CD4-positive, alpha-beta T cell treated with Interleukin-21 for 1 hour (primary cell): Measurements from ENCODE around the gene PIP5K1C.
A peak's percentile ranks its signal among the peaks of the same experiment; 100 is the strongest.
"Not testable (repeated sequence)": the region's sequence is repeated elsewhere in the genome, so short reads cannot be mapped to it uniquely, and the experiment has no call there.

Experiments used
- DNase-seq: peaks from one replicate; pipeline ENCODE4 v3.0.0-alpha.2; 2020

The PIP5K1C gene

DNA sequence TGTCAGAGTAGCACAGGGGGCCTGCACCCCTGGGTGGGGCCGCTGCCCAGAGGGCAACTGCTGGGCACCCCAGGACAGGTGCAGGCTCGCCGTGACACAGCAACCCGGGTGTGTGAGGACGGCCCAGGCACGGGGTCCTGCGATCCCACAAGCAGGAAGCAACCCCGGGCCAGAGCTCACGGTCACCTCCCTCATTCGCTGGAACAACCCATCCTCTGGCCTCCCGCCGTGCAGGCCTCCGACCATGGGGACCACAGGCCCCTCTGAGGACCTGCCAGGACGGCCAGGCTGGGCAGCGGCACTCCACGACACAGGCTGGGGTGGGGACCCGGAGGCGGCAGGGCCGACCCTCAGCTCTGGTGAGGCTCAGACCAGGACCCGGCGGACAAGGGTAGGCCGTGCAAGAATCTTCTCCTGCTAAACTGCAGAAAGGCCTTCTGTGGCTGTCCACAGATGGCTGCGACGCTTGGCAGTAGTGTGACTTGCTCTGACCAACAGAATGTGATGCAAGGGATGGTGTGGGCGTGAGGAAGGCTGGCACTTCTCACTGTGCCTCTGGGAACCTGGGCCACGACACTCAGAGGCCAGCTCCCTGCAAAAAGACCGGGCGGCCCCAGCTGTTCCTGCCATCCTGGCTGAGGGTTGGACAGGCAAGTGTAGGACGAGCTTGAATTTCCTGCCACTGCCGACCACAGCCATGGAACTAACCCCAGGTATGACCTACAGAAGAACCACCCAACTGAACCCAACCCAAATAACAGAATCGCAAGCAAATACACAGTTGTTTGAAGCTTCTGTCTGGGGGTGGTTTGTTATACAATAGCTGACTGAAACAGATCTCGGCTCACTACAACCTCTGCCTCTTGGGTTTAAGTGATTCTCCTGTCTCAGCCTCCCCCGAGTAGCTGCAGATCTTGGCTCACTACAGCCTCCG is 26.5 kb downstream of the PIP5K1C start:
- DNase-seq = no peak

DNA sequence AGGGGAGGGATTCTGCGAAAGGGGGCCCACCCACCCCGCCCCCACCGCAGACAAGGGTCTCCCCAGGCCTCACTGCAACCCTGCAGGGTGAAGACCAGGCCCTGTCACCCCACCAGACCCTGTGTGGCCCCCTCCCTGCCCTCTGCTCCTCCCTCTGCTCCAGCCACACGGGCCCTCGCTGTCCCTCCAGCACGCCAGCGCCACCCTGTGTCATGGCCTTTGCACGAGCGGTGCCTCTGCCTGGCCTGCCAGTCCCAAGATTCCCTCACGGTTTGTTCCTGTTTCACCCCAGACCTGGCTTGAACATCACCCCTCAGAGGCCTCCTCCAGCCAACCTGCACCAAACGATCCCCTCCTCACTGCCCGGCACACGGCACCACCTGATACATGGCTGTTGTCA is 27.3 kb downstream of the PIP5K1C start:
- DNase-seq = no peak

DNA sequence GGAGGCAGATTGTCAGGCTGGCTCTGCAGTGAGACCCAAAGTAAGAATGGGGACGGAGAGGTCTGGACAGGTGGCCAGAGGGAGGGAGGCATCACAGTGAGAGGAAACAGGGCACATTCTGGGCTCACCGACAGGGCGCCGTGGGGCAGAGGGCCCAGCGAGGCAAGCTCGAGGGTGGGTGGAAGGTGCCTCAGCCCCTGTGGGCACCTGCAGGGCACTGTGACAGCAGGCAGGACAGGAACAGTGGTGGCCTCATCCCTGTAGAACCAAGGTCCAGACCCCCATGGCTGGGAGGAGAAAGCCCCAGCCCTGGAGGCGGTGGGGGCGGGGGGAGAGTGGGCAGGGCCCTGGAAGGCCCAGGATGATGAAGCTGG is 27.7 kb downstream of the PIP5K1C start:
- DNase-seq = no peak

DNA sequence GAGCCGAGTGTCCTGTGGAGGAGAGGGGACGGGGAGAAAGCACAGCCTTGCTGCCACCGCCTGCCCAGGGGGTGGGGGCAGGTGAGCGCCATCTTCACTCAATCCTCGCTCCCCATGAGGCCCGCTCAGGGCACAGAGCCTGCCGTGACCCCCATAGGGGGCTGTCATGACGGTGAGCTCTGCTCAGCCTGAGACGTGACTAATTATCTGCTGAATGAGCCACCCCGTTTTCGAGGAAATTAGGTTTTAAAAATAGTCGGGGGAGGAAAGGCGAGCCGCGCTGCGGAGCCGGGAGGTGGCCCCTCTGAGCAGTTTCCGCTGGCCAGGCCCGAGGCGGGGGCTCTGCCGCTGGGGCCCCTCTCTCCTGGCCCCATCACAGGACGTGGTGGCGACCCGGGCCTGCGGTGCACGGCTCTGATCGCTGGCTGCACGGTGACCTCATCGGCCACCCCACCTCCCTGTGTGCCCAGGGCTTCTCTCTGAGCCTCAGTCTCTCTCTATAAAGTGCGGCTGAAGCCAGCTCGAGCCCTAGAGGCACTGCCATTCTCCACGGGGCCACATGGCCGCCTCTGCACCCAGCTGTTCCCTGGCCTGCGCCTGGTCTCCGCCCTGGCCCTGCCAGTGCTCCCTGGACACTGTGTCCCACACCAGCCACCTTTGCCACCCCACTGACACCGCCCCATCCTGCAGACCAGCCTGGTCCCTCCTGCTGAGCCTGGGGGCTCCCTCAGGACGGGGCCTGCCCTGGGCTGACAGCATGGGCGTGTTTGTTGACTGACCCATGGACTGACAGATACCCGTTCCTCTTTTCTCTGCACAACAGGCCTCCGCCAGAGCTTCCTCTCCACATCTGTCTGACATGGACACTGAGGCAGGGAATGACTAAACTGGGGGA is 28.3 kb downstream of the PIP5K1C start:
- no peak for DNase-seq

DNA sequence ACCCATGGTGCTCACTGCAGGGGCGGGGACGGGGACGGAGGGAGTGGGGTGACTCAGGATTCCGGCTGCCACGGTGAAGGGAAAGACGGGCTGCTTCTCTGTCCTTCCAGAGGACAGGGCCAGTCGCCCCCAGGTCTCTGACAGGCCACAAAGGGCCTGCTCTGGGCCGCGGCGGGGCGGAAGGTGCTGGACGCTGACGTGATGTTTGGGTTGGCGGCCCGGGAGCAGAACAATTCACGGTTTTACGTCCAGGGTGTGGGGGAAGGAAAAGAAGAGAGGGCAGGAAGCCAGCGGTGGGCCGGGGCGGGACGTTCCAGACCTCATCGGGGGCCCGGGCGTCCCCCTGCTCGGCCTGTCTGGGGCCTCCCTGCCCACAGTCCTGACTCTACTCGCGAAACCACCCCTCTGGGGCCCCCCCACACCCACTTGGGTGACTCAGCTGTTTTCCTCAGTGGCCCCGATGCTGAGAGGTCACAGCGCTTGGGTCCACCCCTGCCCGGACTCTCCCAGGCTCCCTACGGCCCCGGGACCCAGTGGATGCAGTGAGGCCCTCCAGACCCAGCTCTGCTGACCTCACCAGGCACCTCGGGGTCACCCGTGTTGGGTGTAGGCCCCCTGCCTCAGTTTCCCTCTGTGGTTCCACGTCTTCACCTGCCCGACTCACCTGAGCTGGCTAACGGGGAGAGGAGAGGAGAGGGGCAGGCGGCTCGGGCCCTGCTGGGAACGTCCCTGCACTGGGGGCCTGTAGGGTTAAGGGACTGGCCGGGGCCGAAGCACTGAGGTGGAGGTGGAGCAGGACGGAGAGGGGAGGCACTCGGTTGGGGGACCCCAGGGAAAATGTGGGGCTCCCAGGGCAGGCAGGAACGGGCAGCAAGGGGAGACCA is 29.2 kb downstream of the PIP5K1C start:
- DNase-seq = peak; percentile 38

DNA sequence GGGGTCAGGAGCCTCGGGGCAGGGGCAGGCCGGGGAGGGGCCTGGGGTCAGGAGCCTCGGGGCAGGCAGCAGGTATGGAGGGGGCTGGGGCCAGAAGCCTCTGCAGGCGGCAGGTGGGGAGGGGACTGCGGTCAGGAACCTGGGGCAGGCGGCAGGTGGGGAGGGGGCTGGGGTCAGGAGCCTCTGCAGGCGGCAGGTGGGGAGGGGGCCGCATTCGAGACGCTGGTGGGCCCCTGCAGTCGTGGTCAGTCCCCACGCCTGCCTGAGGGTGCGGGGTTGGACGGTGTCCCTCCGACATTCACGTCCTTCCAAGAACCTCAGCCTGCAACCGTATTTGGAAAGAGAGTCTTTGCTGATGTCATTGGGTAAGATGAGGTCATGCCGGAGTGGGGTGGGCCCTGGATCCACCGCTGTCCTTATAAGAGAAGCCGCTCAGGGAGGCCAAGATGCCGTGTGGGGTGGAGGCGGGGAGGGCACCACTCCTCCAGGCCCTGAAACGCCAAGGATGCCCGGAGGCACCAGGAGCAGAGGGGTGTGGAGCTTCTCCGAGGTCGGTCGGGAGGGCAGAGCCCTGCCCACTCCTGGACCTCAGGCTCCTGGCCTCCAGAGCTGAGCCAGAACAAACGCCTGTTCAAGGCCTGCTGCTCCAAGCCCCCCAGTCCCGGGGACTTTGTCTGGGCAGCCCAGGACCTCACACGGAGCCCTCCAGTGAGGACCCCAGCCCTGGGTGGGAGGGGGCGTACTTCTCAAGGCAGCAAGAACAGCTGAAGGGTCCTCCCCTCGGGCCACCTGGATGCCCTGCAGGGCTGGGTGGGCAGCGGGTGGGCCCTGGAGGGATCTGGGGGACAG is 30.1 kb downstream of the PIP5K1C start:
- no peak for DNase-seq

DNA sequence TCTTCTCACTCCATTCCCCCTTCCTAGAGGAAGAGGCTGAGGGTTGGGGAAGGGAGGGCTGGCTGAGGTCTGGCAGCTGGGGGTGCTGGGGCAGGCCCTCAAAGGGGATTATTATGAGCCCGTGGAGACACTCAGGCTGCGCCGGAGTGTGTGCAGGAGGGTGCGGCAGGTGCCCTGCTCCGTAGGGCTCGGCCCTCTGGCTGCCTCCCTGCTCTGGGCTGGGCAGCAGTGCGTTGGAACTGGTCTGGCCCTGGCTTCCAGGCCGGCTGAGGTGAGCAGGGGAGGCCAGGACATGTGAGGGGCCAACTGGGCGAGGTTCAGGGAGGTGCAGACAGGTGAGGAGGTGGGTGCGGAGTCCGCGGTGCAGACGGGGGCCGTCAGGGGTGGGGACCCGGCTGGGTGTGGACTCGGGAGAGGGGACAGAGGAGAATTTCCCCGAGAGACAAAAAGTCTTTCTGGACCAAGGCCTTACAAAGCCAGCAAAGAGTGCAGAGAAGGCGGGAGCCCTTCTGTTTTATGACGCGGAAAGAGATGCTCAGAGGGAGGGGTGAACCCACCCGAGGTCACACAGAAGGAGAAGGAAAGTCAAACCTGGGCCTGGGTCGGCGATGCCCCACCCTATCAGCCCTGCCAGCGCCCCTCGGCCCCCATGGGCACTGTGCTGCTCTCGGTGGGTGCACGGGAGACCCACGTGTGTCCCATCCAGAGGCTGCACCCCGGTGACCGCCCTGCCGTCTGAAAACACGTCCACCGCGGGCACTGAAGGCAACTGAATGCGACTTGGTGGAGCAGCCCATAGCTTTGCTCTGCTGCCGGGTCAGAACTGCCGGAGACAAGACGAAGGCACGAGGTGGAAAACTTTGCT is 31.0 kb downstream of the PIP5K1C start:
- DNase-seq = no peak

DNA sequence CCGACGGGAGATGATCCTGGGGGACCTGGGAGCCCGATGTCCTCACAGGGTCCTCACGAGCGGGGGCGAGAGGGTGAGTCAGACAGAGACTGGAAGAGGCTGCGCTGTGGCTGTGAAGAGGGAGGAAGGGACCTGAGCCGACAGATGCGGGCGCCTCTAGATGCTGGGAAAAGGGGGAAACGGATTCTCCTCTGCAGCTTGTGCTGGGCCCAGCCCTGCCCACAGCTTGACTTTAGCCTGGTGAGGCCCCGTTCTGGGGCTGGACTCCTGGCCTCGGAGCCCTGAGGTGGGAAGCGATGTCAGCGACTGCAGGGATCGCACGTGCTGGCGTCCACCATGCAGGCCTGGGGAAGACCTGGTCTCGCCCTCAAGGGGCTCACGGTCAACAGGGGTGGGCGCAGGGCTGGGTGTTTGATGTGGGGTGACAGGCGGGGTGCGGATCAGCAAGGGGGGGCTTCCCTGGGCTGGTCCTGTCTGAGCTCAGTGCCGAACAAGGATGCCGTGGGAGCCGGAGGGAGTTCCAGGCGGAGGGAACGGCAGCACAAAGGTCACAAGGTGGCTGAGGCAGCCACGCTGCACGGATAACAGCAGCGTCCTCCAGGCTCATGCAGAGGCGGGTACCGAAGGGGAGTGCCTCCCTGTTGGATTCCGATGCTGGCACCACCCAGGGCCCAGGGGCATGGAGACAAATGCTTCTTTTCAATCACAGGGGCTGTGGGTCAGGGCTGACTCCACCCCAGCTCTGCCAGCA is 31.8 kb downstream of the PIP5K1C start:
- DNase-seq = no peak

DNA sequence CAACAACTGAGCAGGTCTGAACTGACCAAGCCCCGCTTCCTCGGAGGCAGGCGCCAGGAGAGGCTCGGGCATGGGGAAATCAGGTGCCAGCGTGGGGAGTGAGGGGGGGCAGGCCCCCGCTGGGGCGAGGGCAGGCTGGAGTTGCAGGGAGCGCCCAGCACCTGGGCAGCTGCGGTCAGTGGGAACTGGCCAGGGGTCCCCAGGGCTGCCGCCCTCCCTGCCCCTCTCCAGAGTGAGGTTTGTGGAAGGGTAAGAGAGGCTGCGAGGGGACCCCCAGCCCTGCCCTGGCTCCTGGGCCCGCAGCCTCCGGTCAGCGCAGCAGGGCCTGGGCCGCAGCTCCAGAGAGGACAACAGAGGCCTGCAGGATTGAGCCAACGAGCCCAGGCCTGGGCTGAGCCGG is 32.5 kb downstream of the PIP5K1C start:
- no peak for DNase-seq

DNA sequence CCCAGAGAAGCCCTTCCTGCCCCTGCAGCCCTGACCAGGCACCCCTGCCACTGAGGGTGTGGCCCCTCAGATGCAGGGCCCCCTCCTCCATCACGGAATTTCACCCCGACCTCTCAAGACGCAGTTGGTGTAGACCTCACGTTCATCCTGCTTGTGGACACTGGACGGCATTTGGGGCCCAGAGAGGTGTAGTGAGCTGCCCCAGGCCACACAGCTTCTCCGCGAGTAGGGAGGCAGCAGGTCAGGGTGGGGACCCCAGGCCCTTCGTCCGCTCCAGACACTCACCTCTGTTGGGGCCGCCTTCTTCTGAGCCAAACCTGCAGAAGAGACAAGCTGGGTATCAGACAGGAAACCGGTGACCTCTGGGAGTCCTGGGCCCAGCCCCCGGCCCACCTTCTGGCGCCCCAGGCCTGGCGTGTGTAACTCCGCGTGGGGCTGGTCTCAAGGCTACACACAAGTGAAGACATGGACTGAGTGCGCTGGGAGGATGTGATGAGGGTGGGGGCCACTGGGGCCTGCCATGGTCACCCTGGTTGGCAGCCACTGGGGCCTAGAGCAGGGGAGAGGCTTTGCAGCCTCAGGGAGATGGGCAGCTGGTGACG is 33.1 kb downstream of the PIP5K1C start:
- DNase-seq = no peak

DNA sequence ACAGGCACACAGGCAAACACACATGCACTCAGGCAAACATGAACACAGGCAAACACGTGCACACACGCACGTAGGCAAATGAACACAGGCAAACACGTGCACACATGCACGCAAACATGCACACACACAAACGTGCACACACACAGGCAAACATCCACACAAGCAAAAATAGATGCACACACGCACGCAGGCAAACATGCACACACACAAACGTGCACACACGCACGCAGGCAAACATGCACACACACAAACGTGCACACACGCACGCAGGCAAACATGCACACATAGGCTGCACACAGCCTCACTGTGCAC is 33.8 kb downstream of the PIP5K1C start:
- DNase-seq = not testable (repeated sequence)

DNA sequence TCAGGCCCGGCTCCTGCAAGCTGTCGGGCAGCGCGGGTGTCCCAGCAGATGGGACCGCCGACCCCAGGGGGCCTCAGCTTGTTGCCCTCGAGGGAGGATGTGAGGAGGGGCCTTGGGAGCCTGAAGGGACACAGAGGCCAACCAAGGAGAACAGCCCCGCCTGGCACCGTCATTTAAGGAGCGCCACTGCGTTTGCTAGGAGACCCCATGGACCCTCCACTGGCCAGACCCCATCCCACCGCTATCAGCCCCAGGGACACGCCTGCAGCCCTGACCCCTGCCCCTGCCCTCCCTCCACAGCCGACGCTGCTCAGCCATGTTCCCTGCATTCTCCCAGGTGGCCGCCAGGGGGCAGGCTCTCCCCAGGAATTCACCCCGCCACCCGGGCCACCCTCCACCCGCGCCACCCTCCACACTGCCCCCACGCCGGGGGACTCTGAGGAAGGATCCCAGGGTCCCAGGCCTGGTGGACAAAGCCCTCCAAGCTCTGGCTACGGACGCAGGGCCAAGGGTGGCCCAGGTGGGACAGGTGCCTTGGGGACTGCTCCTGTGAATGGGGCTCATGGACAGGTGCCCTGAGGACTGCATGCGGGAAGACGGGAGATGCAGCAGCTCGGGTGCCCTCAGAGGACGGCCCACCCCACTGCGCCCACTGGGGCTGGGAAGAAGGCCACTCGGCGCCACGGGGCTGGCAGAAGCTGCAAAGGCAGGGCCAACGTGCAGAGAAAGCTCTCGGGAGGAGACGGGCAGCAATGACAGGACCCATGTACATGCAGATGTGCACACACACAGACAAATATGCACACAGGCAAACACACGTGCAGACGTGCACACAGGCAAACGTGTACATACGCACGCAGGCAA is 34.4 kb downstream of the PIP5K1C start:
- DNase-seq = peak; percentile 75

DNA sequence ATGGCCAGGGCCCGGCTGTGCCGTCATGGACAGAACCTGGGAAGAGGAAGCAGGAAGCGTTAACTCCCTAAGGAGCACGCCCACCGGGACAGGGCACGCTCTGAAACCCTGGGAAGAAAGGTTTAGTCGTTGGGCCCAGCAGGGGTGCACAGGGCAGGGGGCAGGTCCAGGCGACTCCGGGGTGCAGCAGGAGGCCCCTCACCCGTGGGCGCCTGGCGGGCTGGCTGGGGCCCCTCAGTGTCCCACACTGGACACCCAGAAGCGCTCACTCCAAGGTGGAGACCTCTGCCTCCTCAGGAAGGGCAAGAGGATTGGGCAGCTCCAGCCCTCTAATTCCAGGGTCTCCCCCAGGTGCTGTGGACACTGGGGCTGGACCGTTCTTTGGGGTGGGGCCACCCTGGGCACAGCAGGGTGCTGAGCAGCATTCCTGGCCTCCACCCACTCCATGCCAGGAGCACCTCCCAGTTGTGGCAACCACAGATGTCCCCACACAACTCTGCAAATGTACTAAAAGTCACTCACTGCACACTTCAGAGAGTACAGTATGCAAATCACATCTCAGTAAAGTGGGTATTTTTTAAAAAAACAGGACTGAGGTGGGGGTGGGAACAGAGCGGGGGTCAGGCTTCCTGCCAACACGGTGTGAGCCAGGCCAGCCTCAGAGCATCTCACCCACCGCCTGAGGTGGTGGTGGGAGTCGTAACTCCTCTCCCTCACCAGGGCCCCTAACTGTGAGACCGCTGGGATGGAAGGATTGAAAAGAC is 35.2 kb downstream of the PIP5K1C start:
- no peak for DNase-seq

DNA sequence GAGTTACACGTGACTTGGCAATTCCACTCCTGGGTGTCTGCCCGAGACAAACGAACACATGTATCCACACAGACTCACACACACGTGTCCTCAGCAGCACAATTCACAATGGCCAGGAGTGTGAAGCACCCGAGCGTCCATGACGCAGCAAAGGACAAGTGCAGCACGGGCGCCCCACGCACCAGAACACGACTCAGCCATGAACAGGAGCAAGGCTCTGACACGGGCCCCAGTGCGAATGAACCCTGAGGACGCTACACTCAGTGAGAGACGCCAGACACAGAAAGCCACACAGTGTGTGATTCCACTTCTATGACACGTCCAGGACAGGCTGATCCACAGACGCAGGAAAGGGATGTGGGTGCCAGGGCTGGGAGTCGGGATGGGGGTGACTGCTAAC is 36.4 kb downstream of the PIP5K1C start:
- DNase-seq = no peak

DNA sequence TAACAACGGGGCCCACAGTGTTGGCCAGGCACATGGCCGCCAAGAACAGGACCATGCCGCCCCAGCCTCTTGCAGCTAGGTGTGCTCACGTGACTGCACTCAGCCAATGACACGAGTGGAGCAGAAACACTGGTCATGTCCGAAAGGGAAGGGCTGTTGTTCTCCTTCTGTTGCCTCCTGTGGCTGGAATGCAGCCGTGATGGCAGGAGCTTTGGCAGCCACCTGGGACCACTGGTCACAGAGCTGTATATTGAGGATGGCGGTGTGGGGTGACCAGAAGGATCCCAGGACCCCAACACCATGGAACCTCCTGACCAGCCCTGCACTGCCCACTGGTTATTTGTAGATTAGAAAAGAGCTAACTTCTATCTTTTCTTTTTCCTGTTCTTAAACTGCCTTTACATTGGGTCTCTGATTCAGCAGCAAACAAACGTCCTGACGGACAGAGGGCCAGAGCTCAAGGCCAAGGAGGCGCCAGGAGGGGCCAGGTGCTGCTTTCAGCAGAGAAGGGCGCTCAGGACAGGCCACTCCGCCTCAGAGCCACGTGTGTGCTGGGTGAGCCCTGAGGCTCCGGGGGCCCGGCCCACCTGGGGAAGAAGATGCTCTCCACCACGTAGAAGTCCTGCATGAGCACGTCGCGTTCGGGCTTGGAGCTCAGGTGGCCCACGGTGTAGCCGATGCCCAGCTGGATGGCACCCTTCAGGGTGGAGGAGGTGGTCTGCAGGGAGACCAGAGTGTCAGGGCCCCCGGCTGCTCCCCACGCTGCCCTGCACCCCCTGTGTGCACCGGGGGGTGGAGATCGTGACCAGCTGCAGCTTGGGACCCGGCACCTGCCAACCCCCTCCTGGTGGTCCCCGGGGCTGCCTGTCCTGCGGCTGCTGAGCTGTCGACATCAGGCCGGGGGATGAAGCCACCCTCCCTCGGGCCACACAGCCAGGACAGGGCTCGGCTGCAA is 38.7 kb downstream of the PIP5K1C start:
- no peak for DNase-seq

DNA sequence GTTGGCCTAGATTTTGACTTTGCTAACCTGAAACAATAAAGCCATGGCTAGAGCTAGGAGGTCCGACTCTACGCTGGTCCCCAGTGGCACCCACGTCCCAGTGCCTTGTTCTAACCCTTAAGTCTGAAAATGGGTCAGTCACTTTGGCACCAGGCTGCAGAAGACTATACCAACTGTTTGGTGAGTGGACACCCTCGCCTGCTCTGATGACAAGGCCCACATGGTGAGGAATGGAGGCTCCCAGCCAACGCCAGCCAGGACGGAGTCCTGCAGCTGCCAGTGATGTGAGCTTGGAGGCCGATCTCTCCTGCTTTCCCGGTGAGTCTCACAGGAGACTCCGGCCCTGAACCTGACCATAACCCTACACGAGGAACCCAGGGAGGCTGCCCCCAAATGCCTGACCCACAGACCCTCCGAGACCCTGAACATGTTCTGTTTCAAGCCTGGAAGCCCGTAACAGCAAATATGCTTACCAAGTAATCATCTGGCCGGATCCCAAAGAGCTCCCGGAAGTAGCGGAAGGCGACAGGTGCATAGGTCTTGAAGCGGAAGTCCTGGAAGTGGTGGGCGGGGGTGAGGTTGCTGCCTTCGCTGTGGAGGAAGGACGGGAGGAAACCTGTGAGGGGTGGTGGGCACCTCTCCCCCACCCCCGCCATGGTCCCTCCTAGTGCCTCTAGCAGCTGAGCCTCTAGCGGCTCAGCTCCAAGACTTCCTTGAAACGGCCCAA is 39.6 kb downstream of the PIP5K1C start:
- no peak for DNase-seq
